Measurements from ENCODE around the gene PAX5.

The PAX5 gene

GRCh38 chr9:36812556-36812955, 221.5 kb downstream of the PAX5 start:
- Histone ChIP-seq H3K27me3 (ENCODE audit: insufficient read depth, low read depth) (no peaks in the 10 kb centered on the region; the same call in 1 of the 2 replicates), H3K4me2 (no peak overlapping the region), H3K4me3 (IDR thresholded peaks at IDR 0.05; ENCODE audit: insufficient read depth, low read depth, low read length) (no peak overlapping the region), H3K4me1 (ENCODE audit: low read depth, poor library complexity, severe bottlenecking) (no peaks in the 10 kb centered on the region), H2AFZ (ENCODE audit: low read depth) (no peak overlapping the region), H3K36me3 (ENCODE audit: insufficient read depth) (no peaks in the 10 kb centered on the region), H3K79me2 (ENCODE audit: insufficient read depth, low read depth) (no peaks in the 10 kb centered on the region), H3K27ac (no peak overlapping the region), H3K9ac (no peak overlapping the region), H4K20me1 (ENCODE audit: insufficient read depth) (no peaks in the 10 kb centered on the region)
- no peak for TF ChIP-seq CTCF (conservative IDR thresholded peaks at IDR 0.05; ENCODE audit: low read depth, low read length)

DNA sequence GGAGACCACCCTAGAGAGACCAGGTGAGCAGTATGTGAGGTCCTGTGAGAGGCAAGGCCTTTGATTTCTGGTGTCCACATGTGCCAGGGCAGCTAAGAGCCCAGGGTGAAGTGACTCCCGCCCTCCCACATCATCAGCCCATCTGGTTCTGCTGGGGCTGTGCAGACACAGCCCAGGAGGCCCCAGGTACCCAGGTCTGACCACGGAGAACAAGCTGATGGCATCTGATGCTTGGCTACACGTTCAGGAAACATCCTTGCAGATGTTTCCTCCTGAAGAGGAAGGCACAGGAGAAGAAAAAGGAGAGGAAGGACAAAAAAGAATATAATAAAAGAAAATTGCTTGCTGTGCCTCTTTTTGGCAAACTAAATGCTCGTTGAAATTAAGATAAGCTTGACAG, 225.8 kb downstream of the PAX5 start:
- H3K27ac ChIP-seq, result no peak overlapping the region
- H3K36me3 ChIP-seq (ENCODE audit: insufficient read depth), result no peaks in the 10 kb centered on the region
- H3K4me1 ChIP-seq (ENCODE audit: low read depth, poor library complexity, severe bottlenecking), result no peaks in the 10 kb centered on the region
- H4K20me1 ChIP-seq (ENCODE audit: insufficient read depth), result no peaks in the 10 kb centered on the region
- no peaks in the 10 kb centered on the region for H3K27me3 ChIP-seq (ENCODE audit: insufficient read depth, low read depth)
- H3K4me3 ChIP-seq (IDR thresholded peaks at IDR 0.05; ENCODE audit: insufficient read depth, low read depth, low read length), result no peak overlapping the region
- no peak for TF ChIP-seq CTCF (conservative IDR thresholded peaks at IDR 0.05; ENCODE audit: low read depth, low read length)
- H3K79me2 ChIP-seq (ENCODE audit: insufficient read depth, low read depth), result no peaks in the 10 kb centered on the region
- no peak overlapping the region for H2AFZ ChIP-seq (ENCODE audit: low read depth)
- no peak overlapping the region for H3K4me2 ChIP-seq
- H3K9ac ChIP-seq, result no peak overlapping the region

DNA sequence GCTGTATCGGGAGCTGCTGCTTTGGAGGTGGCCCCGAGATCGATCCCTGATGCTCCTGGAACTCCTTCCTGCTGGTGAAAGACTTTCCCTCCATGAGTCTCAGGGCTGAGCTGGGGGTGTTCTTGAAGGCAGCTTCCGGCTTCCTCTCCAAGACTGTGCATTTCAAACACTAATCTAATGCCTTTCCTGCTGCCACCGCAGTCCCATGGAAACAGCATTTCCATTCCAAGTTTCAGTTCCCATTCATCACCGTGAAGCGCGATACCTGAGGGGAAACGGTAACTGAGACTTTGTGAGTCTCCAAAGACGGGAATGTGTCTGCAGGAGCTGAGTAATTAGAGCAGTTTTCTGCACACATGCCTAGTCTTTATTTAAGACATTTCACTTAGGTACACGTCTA, 230.1 kb downstream of the PAX5 start:
- Histone ChIP-seq H3K4me2 (no peak overlapping the region), H3K79me2 (ENCODE audit: insufficient read depth, low read depth) (no peaks in the 10 kb centered on the region)
- TF ChIP-seq CTCF (conservative IDR thresholded peaks at IDR 0.05; ENCODE audit: low read depth, low read length), result no peak

DNA sequence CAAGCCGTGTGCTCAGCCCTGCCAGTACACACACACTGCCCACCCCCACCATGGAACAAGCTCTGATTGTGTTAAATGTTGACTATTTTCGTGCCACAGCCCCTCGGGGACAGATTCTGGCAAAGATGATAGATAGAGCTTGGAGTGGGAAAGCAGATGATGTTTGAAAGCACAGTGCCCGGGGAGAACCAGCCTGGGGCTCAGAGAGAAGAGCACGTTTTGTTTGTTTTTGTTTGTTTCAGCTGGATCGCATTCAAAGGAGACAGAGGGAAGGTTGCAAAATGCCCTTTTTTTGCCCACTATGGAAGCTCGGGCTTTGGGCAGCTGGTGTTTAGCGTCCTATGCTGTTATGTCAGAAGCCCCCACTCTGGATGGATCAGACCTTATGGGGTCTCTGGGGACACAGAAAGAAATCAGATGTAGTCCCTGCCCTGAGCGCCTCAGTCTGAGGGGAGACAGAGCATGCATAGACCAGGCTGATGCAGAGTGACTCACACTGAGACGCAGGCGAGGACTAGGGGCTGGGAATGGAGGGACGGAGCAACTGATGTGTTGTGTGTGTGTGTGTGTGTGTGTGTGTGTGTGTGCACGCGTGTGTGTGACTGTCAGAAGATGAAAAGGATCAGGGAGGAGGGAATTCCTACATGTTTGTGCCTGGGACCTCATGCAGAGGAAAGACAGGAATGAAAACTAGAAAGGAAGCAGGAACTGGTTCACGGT, 231.7 kb downstream of the PAX5 start:
- Histone ChIP-seq H3K4me2 (no peak overlapping the region), H3K27ac (no peak overlapping the region), H3K36me3 (ENCODE audit: insufficient read depth) (no peaks in the 10 kb centered on the region), H3K79me2 (ENCODE audit: insufficient read depth, low read depth) (no peaks in the 10 kb centered on the region), H3K9ac (no peak overlapping the region), H3K27me3 (ENCODE audit: insufficient read depth, low read depth) (no peaks in the 10 kb centered on the region; the same call in 1 of the 2 replicates), H4K20me1 (ENCODE audit: insufficient read depth) (no peaks in the 10 kb centered on the region), H3K4me3 (IDR thresholded peaks at IDR 0.05; ENCODE audit: insufficient read depth, low read depth, low read length) (no peak overlapping the region), H3K4me1 (ENCODE audit: low read depth, poor library complexity, severe bottlenecking) (no peaks in the 10 kb centered on the region), H2AFZ (ENCODE audit: low read depth) (no peak overlapping the region)
- TF ChIP-seq CTCF (conservative IDR thresholded peaks at IDR 0.05; ENCODE audit: low read depth, low read length), result no peak

More for the DNA sequence above, 230.1 kb downstream of the PAX5 start:
- H4K20me1 ChIP-seq (ENCODE audit: insufficient read depth), result no peaks in the 10 kb centered on the region
- no peaks in the 10 kb centered on the region for H3K36me3 ChIP-seq (ENCODE audit: insufficient read depth)
- H3K4me3 ChIP-seq (IDR thresholded peaks at IDR 0.05; ENCODE audit: insufficient read depth, low read depth, low read length), result no peak overlapping the region
- no peak overlapping the region for H3K9ac ChIP-seq
- H3K27me3 ChIP-seq (ENCODE audit: insufficient read depth, low read depth), result no peaks in the 10 kb centered on the region; the same call in 1 of the 2 replicates
- no peak overlapping the region for H2AFZ ChIP-seq (ENCODE audit: low read depth)
- no peak overlapping the region for H3K27ac ChIP-seq
- no peaks in the 10 kb centered on the region for H3K4me1 ChIP-seq (ENCODE audit: low read depth, poor library complexity, severe bottlenecking)

All from KMS-11 (cell line).